Liver (tissue), 9 donors: ENCODE measurements around the gene PTMA. TPM values are rescaled to one million over a fixed set of nuclear protein-coding genes. Genes with fewer than 3 reads are reported as not detected.
"Not testable (repeated sequence)": the region's sequence is repeated elsewhere in the genome, so short reads cannot be mapped to it uniquely, and the experiment has no call there.

Experiments
- DNase-seq: peaks from one replicate; pipeline ENCODE4 v3.0.0-alpha.2; 2017; ENCODE audit warnings: low spot score
- H3K27ac ChIP-seq, 2 donors: one replicate each; pipeline ENCODE4 v1.7.0; 2013; ENCODE audit warnings: inconsistent platforms in 2 of 2, low read length in 2 of 2, control low read depth in 1 of 2, low read depth in 1 of 2, mild to moderate bottlenecking in 1 of 2
- H3K27me3 ChIP-seq, 4 donors: one replicate each; pipeline versions ENCODE4 v1.6.1 to v1.7.0; 2013; ENCODE audit warnings: low read length in 3 of 4, inconsistent platforms in 1 of 4, mild to moderate bottlenecking in 1 of 4, moderate library complexity in 1 of 4; ENCODE audit not compliant: control insufficient read depth in 4 of 4, insufficient read depth in 4 of 4
- H3K36me3 ChIP-seq, 4 donors: one replicate each; pipeline versions ENCODE4 v1.6.1 to v1.7.0; 2013; ENCODE audit warnings: low read length in 3 of 4, mild to moderate bottlenecking in 3 of 4, low read depth in 1 of 4, moderate library complexity in 1 of 4; ENCODE audit not compliant: control insufficient read depth in 4 of 4, insufficient read depth in 3 of 4
- H3K4me1 ChIP-seq, 4 donors: one replicate each; pipeline versions ENCODE4 v1.6.1 to v1.7.0; 2013; ENCODE audit warnings: low read length in 3 of 4, mild to moderate bottlenecking in 3 of 4, moderate library complexity in 1 of 4; ENCODE audit not compliant: control insufficient read depth in 4 of 4, insufficient read depth in 4 of 4
- H3K4me3 ChIP-seq, 3 donors: one replicate each; pipeline versions ENCODE4 v1.6.1 to v1.7.0; 2013; ENCODE audit warnings: low read length in 3 of 3, control low read depth in 1 of 3, low read depth in 1 of 3, mild to moderate bottlenecking in 1 of 3
- H3K9ac ChIP-seq, 2 donors: one replicate each; pipeline ENCODE4 v1.7.0; 2013; ENCODE audit warnings: low read length in 2 of 2, mild to moderate bottlenecking in 2 of 2, moderate library complexity in 2 of 2, control low read depth in 1 of 2, low read depth in 1 of 2
- H3K9me3 ChIP-seq, 4 donors: one replicate each; pipeline versions ENCODE4 v1.6.1 to v1.7.0; 2013; ENCODE audit warnings: low read length in 3 of 4; ENCODE audit not compliant: control insufficient read depth in 4 of 4
- EGR1 ChIP-seq, 2 donors: IDR thresholded peaks; 2 replicates each; pipeline ENCODE4 v1.6.1; 2016 to 2018; ENCODE audit warnings: antibody characterized with exemption in 2 of 2, low read depth in 2 of 2
- GABPA ChIP-seq, 2 donors: IDR thresholded peaks in 1 of 2; conservative IDR thresholded peaks in 1 of 2; 2 replicates each; pipeline ENCODE4 v1.6.1; 2016; ENCODE audit warnings: antibody characterized with exemption in 2 of 2, mild to moderate bottlenecking in 1 of 2, moderate library complexity in 1 of 2
- HNF4A ChIP-seq, 2 donors: conservative IDR thresholded peaks; 2 replicates each; pipeline ENCODE4 v1.6.1; 2016; ENCODE audit warnings: antibody characterized with exemption in 2 of 2, mild to moderate bottlenecking in 2 of 2
- JUND ChIP-seq, 2 donors: IDR thresholded peaks; 2 replicates each; pipeline ENCODE4 v1.6.1; 2016; ENCODE audit warnings: antibody characterized with exemption in 2 of 2
- NR2F2 ChIP-seq: IDR thresholded peaks from 2 replicates; pipeline ENCODE4 v1.6.1; 2016; ENCODE audit warnings: antibody characterized with exemption
- RXRA ChIP-seq, 2 donors: IDR thresholded peaks; 2 replicates each; pipeline ENCODE4 v1.6.1; 2017 to 2018; ENCODE audit warnings: antibody characterized with exemption in 2 of 2, mild to moderate bottlenecking in 1 of 2
- YY1 ChIP-seq: IDR thresholded peaks from 2 replicates; pipeline ENCODE4 v1.6.1; 2016; ENCODE audit warnings: antibody characterized with exemption, mild to moderate bottlenecking
- WGBS: extraction: QIAGEN DNeasy Blood & Tissue Kit; methylation state at CpG from one replicate; pipeline ENCODE4 v1.1.7; 2013; 5-methylcytosine and 5-hydroxymethylcytosine counted together
- polyA plus RNA-seq, 2 donors: library from polyadenylated mRNA; stranded (reverse) in 1 of 2; unstranded in 1 of 2; fragments of 200-250 nt in 1 of 2; fragments of >200 nt in 1 of 2; fragmentation: Nextera tagmentation in 1 of 2; extraction: Ambion mirVana in 1 of 2; gene quantifications; one replicate each; pipeline versions ENCODE4 v1.2.1 to v1.2.3, GENCODE V29; 2013 to 2015
- total RNA-seq, 2 donors: library from RNA; depleted of rRNA; stranded (reverse); fragments of >200 nt; gene quantifications; one replicate each; pipeline ENCODE4 v1.2.3, GENCODE V29; 2014
- TF ChIP-seq, protein P1 (sequence below): fragments of 150-350 bp; IDR thresholded peaks from 2 replicates; pipeline ENCODE4 v1.5.1; 2017; ENCODE audit warnings: improper control_type of control experiment, low read depth, low read length; ENCODE audit not compliant: missing input control
- TF ChIP-seq, protein P2 (sequence below): IDR thresholded peaks from 2 replicates; pipeline ENCODE4 v1.6.1; 2016; ENCODE audit warnings: antibody characterized with exemption
- TF ChIP-seq, protein P3 (sequence below): IDR thresholded peaks from 2 replicates; pipeline ENCODE4 v1.6.1; 2016; ENCODE audit warnings: antibody characterized with exemption
- donor health status: healthy.
- donor health status: healthy.
- donor health status: healthy.
- donor health status: healthy.
- donor health status: healthy.

The PTMA gene
- total and polyA plus RNA-seq, 4 donors = 201 to 523 (median 366) TPM

DNA sequence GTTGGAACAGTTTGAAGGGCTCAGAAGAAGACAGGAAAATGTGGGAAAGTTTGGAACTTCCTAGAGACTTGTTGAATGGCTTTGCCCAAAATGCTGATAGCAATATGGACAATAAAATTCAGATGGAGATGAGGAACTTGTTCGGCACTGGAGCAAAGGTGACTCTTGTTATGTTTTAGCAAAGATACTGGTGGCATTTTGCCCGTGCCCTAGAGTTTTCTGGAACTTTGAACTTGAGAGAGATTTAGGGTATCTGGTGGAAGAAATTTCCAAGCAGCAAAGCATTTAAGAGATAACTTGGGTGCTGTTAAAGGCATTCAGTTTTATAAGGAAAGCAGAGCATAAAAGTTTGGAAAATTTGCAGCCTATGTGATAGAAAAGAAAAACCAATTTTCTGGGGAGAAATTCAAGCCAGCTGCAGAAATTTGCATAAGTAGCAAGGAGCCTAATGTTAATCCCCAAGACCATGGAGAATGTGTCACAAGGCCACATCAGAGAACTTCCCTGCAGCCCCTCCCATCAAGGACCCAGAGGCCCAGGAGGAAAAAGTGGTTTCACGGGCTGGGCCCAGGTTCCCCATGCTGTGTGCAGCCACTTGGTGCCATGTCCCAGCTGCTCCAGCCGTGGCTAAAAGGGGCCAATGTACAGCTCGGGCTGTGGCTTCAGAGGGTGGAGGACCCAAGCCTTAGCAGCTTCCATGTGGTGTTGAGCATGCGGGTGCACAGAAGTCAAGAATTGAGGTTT lies 40.0 kb downstream of the PTMA start:
- not testable (repeated sequence) for H3K9ac ChIP-seq, H3K27ac ChIP-seq, H3K27me3 ChIP-seq, H3K4me3 ChIP-seq, H3K4me1 ChIP-seq, H3K36me3 ChIP-seq, DNase-seq, H3K9me3 ChIP-seq
- TF ChIP-seq RXRA (IDR thresholded peaks at IDR 0.05) (peak in 1 of 2 donors; percentile 35), HNF4A (conservative IDR thresholded peaks at IDR 0.05) (peak in 1 of 2 donors; percentile 12)
- 72% methylated on average over 6 of the region's 6 CpGs for WGBS

DNA sequence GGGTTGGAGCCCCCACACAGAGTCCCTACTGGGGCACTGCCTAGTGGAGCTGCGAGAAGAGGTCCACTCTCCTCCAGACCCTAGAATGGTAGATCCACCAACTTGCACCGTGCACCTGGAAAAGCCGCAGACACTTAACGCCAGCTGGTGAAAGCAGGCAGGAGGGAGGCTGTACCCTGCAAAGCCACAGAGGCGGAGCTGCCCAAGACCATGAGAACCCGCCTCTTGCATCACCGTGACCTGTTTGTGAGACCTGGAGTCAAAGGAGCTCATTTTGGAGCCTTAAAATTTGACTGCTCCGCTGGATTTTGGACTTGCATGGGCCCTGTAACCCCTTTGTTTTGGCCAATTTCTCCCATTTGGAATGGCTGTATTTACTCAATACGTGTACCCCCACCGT lies 40.7 kb downstream of the PTMA start:
- not testable (repeated sequence) for H3K9me3 ChIP-seq, DNase-seq, H3K4me3 ChIP-seq, H3K4me1 ChIP-seq, H3K27me3 ChIP-seq, H3K27ac ChIP-seq, H3K36me3 ChIP-seq, H3K9ac ChIP-seq
- 93% methylated on average over 10 of the region's 10 CpGs for WGBS

DNA sequence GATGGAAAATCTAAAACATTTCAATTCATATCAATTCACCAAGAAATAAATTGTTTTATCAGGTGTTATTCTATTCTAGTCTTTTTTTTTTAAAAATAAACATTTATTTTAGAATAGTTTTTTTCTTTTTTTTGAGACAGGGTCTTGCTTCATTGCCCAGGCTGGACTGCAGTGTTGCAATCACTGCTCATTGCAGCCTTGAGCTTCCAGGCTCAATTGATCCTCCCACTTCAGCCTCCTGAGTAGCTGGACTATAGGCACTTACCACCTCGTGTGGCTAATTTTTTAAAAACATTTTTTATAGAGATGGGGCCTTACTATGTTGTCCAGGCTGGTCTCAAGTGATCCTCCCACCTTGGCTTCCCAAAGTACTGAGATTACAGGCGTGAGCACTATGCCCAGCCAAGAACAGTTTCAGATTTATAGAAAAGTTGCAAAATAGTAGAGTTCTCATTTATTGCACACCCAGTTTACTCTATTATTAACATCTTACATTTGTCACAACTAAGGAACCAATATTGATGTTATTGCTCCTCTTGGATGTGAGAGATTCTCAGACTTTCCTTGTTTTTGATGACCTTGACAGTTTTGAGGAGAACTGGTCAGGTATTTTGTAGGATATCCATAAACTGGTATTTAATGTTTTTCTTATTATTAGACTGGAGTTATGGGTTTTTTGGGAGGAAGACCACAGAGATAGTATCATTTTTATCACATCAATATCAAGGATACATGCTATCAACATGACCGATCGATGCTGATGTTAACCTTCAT lies 42.9 kb downstream of the PTMA start:
- Histone ChIP-seq H3K36me3 (no peaks in the 10 kb centered on the region), H3K4me1 (peaks cover 0 to 7% (median 2%) of the 10 kb centered on the region in 4 donors), H3K27ac (no peak overlapping the region), H3K9me3 (no peaks in the 10 kb centered on the region), H3K9ac (no peak overlapping the region), H3K27me3 (no peaks in the 10 kb centered on the region), H3K4me3 (no peak overlapping the region)
- DNase-seq = no peak
- TF ChIP-seq GABPA (IDR thresholded peaks at IDR 0.05 in 1 of 2, conservative IDR thresholded peaks at IDR 0.05 in 1 of 2) = no peak
- TF ChIP-seq NR2F2 = no peak
- no peak for TF ChIP-seq HNF4A (conservative IDR thresholded peaks at IDR 0.05)
- no peak for TF ChIP-seq JUND (IDR thresholded peaks at IDR 0.05)
- TF ChIP-seq, protein P1, sequence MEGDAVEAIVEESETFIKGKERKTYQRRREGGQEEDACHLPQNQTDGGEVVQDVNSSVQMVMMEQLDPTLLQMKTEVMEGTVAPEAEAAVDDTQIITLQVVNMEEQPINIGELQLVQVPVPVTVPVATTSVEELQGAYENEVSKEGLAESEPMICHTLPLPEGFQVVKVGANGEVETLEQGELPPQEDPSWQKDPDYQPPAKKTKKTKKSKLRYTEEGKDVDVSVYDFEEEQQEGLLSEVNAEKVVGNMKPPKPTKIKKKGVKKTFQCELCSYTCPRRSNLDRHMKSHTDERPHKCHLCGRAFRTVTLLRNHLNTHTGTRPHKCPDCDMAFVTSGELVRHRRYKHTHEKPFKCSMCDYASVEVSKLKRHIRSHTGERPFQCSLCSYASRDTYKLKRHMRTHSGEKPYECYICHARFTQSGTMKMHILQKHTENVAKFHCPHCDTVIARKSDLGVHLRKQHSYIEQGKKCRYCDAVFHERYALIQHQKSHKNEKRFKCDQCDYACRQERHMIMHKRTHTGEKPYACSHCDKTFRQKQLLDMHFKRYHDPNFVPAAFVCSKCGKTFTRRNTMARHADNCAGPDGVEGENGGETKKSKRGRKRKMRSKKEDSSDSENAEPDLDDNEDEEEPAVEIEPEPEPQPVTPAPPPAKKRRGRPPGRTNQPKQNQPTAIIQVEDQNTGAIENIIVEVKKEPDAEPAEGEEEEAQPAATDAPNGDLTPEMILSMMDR = no peak
- TF ChIP-seq, protein P2, sequence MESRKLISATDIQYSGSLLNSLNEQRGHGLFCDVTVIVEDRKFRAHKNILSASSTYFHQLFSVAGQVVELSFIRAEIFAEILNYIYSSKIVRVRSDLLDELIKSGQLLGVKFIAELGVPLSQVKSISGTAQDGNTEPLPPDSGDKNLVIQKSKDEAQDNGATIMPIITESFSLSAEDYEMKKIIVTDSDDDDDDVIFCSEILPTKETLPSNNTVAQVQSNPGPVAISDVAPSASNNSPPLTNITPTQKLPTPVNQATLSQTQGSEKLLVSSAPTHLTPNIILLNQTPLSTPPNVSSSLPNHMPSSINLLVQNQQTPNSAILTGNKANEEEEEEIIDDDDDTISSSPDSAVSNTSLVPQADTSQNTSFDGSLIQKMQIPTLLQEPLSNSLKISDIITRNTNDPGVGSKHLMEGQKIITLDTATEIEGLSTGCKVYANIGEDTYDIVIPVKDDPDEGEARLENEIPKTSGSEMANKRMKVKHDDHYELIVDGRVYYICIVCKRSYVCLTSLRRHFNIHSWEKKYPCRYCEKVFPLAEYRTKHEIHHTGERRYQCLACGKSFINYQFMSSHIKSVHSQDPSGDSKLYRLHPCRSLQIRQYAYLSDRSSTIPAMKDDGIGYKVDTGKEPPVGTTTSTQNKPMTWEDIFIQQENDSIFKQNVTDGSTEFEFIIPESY = no peak
- no peak for TF ChIP-seq EGR1 (IDR thresholded peaks at IDR 0.05; ENCODE audit: low read depth in 2 of 2)
- TF ChIP-seq YY1 = no peak
- TF ChIP-seq, protein P3, sequence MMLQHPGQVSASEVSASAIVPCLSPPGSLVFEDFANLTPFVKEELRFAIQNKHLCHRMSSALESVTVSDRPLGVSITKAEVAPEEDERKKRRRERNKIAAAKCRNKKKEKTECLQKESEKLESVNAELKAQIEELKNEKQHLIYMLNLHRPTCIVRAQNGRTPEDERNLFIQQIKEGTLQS = no peak
- 95% methylated on average over 4 of the region's 4 CpGs for WGBS
